ENCODE data around the gene RAP1GAP2. TPM values are rescaled to one million over a fixed set of nuclear protein-coding genes. Genes with fewer than 3 reads are reported as not detected.

RAP1GAP2 gene
- total and polyA plus RNA-seq, 11 donors = 13.5 to 44.1 (median 34.3) TPM

DNA sequence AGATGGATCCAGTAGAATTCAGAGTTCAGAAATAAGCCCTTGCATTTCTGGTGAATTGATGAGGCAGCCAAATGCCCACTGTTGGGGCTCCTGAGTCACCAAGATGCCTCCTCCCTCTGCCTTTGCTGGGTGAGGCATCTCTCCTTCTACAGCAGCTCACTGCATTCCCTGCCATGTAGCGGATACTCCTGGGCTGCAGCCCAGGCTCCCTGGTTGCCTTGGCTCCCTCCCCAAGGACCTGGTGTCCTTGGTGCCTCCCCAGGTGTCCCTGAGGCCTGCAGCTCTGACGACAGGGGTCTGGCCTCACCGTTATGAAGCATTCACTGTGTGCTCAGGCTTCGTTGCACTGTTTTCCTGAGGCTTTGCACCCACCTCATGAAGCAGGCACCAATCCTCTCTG lies 7.7 kb downstream of the RAP1GAP2 start:
- DNase-seq = no peak
- intact Hi-C loops (cut with DNase I) = no loop called here
- Histone ChIP-seq H3K36me3 (no peaks in the 10 kb centered on the region), H3K9me3 (no peaks in the 10 kb centered on the region), H3K27me3 (no peaks in the 10 kb centered on the region), H3K27ac (no peak overlapping the region), H3K4me3 (no peak overlapping the region), H3K4me1 (peaks cover 0 to 13% (median 2%) of the 10 kb centered on the region in 12 donors)
- TF ChIP-seq, protein P1, sequence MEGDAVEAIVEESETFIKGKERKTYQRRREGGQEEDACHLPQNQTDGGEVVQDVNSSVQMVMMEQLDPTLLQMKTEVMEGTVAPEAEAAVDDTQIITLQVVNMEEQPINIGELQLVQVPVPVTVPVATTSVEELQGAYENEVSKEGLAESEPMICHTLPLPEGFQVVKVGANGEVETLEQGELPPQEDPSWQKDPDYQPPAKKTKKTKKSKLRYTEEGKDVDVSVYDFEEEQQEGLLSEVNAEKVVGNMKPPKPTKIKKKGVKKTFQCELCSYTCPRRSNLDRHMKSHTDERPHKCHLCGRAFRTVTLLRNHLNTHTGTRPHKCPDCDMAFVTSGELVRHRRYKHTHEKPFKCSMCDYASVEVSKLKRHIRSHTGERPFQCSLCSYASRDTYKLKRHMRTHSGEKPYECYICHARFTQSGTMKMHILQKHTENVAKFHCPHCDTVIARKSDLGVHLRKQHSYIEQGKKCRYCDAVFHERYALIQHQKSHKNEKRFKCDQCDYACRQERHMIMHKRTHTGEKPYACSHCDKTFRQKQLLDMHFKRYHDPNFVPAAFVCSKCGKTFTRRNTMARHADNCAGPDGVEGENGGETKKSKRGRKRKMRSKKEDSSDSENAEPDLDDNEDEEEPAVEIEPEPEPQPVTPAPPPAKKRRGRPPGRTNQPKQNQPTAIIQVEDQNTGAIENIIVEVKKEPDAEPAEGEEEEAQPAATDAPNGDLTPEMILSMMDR (IDR thresholded peaks at IDR 0.05) = no peak
- no peak for TF ChIP-seq POLR2A (IDR thresholded peaks at IDR 0.05)
- WGBS, 4 donors = 20 to 62% (median 46%) methylated on average over 2 to 4 of the region's 4 CpGs
- ATAC-seq = peak in 2 of 4 donors; percentile 39 to 40

DNA sequence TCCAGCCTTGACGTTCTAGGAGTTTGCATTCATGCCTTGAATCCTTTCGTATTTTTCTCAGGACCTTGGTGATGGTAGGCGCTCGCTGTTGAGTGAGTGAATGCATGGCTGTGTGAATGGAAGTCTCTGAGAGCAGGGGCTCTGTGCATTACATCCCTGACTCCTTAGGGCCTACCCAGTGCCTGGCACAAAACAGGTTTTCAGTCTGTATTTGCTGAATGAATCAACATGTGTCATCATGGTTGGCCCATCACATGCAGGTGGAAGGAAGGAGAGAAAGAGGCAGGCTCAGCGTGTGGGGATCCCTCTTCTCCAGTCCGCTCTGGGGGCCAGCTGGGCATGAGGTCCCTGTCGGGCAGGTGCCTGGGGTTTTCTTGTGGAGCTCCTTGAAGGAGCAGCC lies 8.7 kb downstream of the RAP1GAP2 start:
- ATAC-seq (no peak), DNase-seq (no peak)
- H3K36me3 ChIP-seq = no peaks in the 10 kb centered on the region
- TF ChIP-seq, protein P1 (IDR thresholded peaks at IDR 0.05) = no peak
- no peak for TF ChIP-seq POLR2A (IDR thresholded peaks at IDR 0.05)
- intact Hi-C loops (cut with DNase I) = no loop called here
- H3K27me3 ChIP-seq = no peaks in the 10 kb centered on the region
- peaks cover 0 to 8% (median under 1%) of the 10 kb centered on the region in 12 donors for H3K4me1 ChIP-seq
- no peak overlapping the region for H3K27ac ChIP-seq
- H3K9me3 ChIP-seq = no peaks in the 10 kb centered on the region
- 82 to 92% (median 89%) methylated on average over 7 of the region's 7 CpGs for WGBS, 4 donors
- no peak overlapping the region for H3K4me3 ChIP-seq

DNA sequence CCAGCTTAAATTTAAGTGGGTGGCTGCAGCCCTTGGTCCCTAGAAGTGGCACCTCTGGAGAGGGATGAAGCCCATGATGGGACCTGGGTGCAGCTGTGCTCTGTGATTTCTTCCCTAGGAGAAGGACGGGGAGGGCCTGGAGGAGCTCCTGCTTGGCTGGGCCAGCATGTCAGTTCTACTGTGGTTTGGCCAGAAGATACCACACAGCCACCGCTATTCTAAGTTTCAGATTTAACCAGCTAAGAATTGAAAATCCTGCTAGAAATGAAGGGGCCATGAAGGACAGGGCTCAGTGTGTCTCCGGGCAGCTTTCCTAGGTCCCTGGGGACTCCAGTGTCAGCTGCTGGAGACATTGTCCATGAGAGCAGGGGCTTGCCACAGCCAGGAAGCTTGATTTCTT lies 9.7 kb downstream of the RAP1GAP2 start:
- H3K4me1 ChIP-seq = peaks cover 0 to 8% (median 0%) of the 10 kb centered on the region in 12 donors
- intact Hi-C loops (cut with DNase I) = no loop called here
- ATAC-seq (no peak), DNase-seq (no peak)
- TF ChIP-seq POLR2A (IDR thresholded peaks at IDR 0.05) = no peak
- TF ChIP-seq, protein P1 (IDR thresholded peaks at IDR 0.05) = no peak
- WGBS, 4 donors = 50 to 62% (median 57%) methylated on average over 3 of the region's 3 CpGs
- no peaks in the 10 kb centered on the region for H3K27me3 ChIP-seq
- H3K27ac ChIP-seq = no peak overlapping the region
- H3K9me3 ChIP-seq = no peaks in the 10 kb centered on the region
- no peak overlapping the region for H3K4me3 ChIP-seq
- no peaks in the 10 kb centered on the region for H3K36me3 ChIP-seq

DNA sequence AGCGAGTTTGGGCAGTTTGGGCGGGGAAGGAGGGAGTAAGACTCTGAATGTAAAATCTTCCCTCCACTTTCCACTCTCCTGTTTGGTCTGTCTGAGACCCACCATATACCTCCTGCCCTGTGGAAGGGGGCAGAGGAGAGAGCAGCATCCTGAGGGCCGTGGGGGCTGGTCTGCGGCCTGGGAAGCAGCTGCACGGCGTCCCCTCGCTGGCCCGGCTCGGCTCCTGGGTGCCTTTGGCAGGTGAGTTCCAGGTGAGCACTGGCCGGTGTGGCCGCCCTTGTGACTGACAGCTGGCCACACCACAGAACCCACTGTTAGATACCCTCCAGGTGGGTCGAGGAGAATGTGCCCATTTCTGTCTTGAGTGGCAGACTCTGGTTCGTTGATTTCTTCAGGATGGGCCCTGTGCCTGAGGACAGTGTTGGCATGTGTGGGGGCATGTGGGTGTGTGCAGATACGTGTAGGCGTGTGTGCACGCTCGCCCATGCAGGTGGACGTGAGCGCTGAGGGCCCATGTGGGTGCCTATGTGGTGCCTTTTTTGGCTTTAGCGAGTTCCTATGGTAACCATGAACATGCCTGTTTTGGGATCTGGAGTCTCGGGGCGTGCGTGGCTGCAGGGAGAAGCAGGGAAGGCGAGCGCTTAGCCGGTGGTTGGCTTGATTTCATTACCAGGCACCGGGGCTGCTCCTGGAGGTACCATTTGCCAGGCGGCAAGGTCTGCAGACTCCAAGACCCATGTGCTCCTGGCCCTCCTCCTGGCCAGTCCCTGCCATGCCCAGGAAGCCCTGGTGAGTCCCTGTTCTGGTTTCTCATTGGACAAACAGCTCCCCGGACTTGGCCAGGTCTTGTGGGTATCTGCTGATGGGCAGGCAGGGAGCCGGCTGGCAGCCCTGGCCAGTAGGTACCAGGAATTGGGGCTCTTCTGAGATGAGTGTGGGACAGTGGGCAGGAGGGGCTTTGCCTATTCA lies 12.4 kb downstream of the RAP1GAP2 start:
- Histone ChIP-seq H3K27ac (no peak overlapping the region), H3K27me3 (no peaks in the 10 kb centered on the region), H3K9me3 (no peaks in the 10 kb centered on the region), H3K36me3 (no peaks in the 10 kb centered on the region), H3K4me1 (peaks cover 0 to 15% (median 0%) of the 10 kb centered on the region in 12 donors), H3K4me3 (no peak overlapping the region)
- WGBS, 4 donors = 85 to 90% (median 87%) methylated on average over 21 to 30 of the region's 30 CpGs
- ATAC-seq (no peak), DNase-seq (peak in 1 of 5 donors; percentile 5)
- TF ChIP-seq, protein P1 (IDR thresholded peaks at IDR 0.05) = no peak
- no peak for TF ChIP-seq POLR2A (IDR thresholded peaks at IDR 0.05)
- intact Hi-C loops (cut with DNase I) = no loop called here

Measured in heart left ventricle (tissue), 16 donors.